IMR-90 (cell line): ENCODE data around the gene APOBEC3H. TPM values are rescaled to one million over a fixed set of nuclear protein-coding genes. Genes with fewer than 3 reads are reported as not detected.

Experiments used
- ATAC-seq: fragments of 200-7000 bp; cut with Tn5 transposase; 2 replicates; pipeline ENCODE4 v1.9.1; 2020; ENCODE audit warnings: low read depth, mild to moderate bottlenecking, moderate library complexity
- BruUV-seq: library from RNA; stranded (reverse); fragments of 400-500 nt; replicated peaks from 2 replicates; lab custom pipeline; 2021; lab: Mats Ljungman, UMichigan
- CTCF ChIA-PET: fragments of 300-600 bp; formaldehyde crosslinking; extraction: SDS; loops from one replicate; lab custom pipeline; 2021; ENCODE audit warnings: antibody characterized with exemption; lab: Yijun Ruan, JAX
- POLR2A ChIA-PET: fragments of 300-600 bp; sonication (Branson Sonifier 250); formaldehyde crosslinking; loops from one replicate; lab custom pipeline; 2022; ENCODE audit warnings: antibody characterized with exemption; ENCODE audit not compliant: unreplicated experiment; lab: Charles Lee
- DNase-seq: peaks from one replicate; pipeline ENCODE4 v3.0.0; 2013
- H2AFZ ChIP-seq: replicated peaks from 2 replicates; pipeline ENCODE3; 2013; ENCODE audit warnings: low read length, mild to moderate bottlenecking; ENCODE audit not compliant: poor library complexity
- H2AK5ac ChIP-seq: 2 replicates; pipeline ENCODE4 v1.6.1; 2013; ENCODE audit warnings: low read depth, low read length, inconsistent platforms
- H2AK9ac ChIP-seq: replicated peaks from 2 replicates; pipeline ENCODE3; 2013; ENCODE audit warnings: mild to moderate bottlenecking, low read depth, low read length, moderate library complexity; ENCODE audit not compliant: poor library complexity
- H2BK120ac ChIP-seq: 2 replicates; pipeline ENCODE4 v1.6.1; 2013; ENCODE audit warnings: low read depth, low read length, inconsistent platforms
- H2BK15ac ChIP-seq: 3 replicates; pipeline ENCODE4 v1.6.1; 2013; ENCODE audit warnings: low read depth, low read length, inconsistent platforms
- H2BK20ac ChIP-seq: 2 replicates; pipeline ENCODE4 v1.6.1; 2013; ENCODE audit warnings: low read depth, mild to moderate bottlenecking, inconsistent platforms, low read length, moderate library complexity
- H2BK5ac ChIP-seq: 2 replicates; pipeline ENCODE4 v1.6.1; 2013; ENCODE audit warnings: mild to moderate bottlenecking, low read depth, low read length, inconsistent platforms; ENCODE audit not compliant: poor library complexity, severe bottlenecking
- H3K14ac ChIP-seq: replicated peaks from 2 replicates; pipeline ENCODE4 v1.6.1; 2013; ENCODE audit warnings: low read depth, low read length, inconsistent platforms
- H3K18ac ChIP-seq: 2 replicates; pipeline ENCODE4 v1.6.1; 2013; ENCODE audit warnings: low read depth, low read length, control low read depth
- H3K23ac ChIP-seq: 2 replicates; pipeline ENCODE4 v1.6.1; 2013; ENCODE audit warnings: low read depth, low read length, inconsistent platforms
- H3K27ac ChIP-seq: 2 replicates; pipeline ENCODE4 v1.5.1; 2013; ENCODE audit warnings: mild to moderate bottlenecking, control low read depth, low read length; ENCODE audit not compliant: insufficient read depth
- H3K27me3 ChIP-seq: 2 replicates; pipeline ENCODE4 v1.6.1; 2013; ENCODE audit warnings: low read length; ENCODE audit not compliant: control insufficient read depth, insufficient read depth
- H3K36me3 ChIP-seq: 2 replicates; pipeline ENCODE4 v1.6.1; 2013; ENCODE audit warnings: low read length, mixed read lengths; ENCODE audit not compliant: control insufficient read depth, insufficient read depth
- H3K4ac ChIP-seq: 2 replicates; pipeline ENCODE4 v1.6.1; 2013; ENCODE audit warnings: low read depth, low read length, inconsistent platforms
- H3K4me1 ChIP-seq: 2 replicates; pipeline ENCODE4 v1.6.1; 2013; ENCODE audit warnings: low read length, mixed read lengths; ENCODE audit not compliant: control insufficient read depth, insufficient read depth
- H3K4me2 ChIP-seq: 2 replicates; pipeline ENCODE4 v1.6.1; 2013; ENCODE audit warnings: low read depth, mild to moderate bottlenecking, control low read depth, low read length, moderate library complexity
- H3K4me3 ChIP-seq: 2 replicates; pipeline ENCODE4 v1.5.1; 2013; ENCODE audit warnings: low read depth, mild to moderate bottlenecking, control low read depth, low read length, moderate library complexity; ENCODE audit not compliant: insufficient read depth
- H3K56ac ChIP-seq: 2 replicates; pipeline ENCODE4 v1.6.1; 2013; ENCODE audit warnings: low read length, inconsistent platforms; ENCODE audit not compliant: insufficient read depth; ENCODE audit errors: extremely low read depth
- H3K79me1 ChIP-seq, 2 experiments: 2 replicates each; pipeline ENCODE4 v1.6.1; 2013; ENCODE audit warnings: low read length in 2 of 2, inconsistent platforms in 1 of 2, low read depth in 1 of 2
- H3K9ac ChIP-seq: 2 replicates; pipeline ENCODE4 v1.6.1; 2013; ENCODE audit warnings: low read depth, low read length, control low read depth
- H3K9me1 ChIP-seq: 2 replicates; pipeline ENCODE4 v1.6.1; 2013; ENCODE audit warnings: low read length, inconsistent platforms; ENCODE audit not compliant: insufficient read depth
- H3K9me3 ChIP-seq: 2 replicates; pipeline ENCODE4 v1.6.1; 2013; ENCODE audit warnings: low read length; ENCODE audit not compliant: control insufficient read depth, insufficient read depth
- H4K20me1 ChIP-seq: 2 replicates; pipeline ENCODE4 v1.6.1; 2013; ENCODE audit warnings: low read length, inconsistent platforms; ENCODE audit not compliant: insufficient read depth
- H4K5ac ChIP-seq: 2 replicates; pipeline ENCODE4 v1.6.1; 2013; ENCODE audit warnings: mild to moderate bottlenecking, low read depth, low read length, control low read depth
- H4K8ac ChIP-seq, 2 experiments: 2 replicates each; pipeline ENCODE4 v1.6.1; 2013; ENCODE audit warnings: low read depth in 2 of 2, low read length in 2 of 2, control low read depth in 1 of 2, inconsistent platforms in 1 of 2
- H4K91ac ChIP-seq: 2 replicates; pipeline ENCODE4 v1.6.1; 2013; ENCODE audit warnings: low read depth, low read length, inconsistent platforms; ENCODE audit not compliant: insufficient read depth
- BHLHE40 ChIP-seq: fragments of 150-350 bp; IDR thresholded peaks from 2 replicates; pipeline ENCODE4 v1.6.1; 2016; ENCODE audit warnings: mild to moderate bottlenecking, low read depth, low read length
- CHD1 ChIP-seq: IDR thresholded peaks from 2 replicates; pipeline ENCODE4 v1.6.1; 2012; ENCODE audit warnings: low read depth, low read length, improper control_type of control experiment
- CTCF ChIP-seq: conservative IDR thresholded peaks from 2 replicates; pipeline ENCODE4 v1.5.1; 2012; ENCODE audit warnings: mild to moderate bottlenecking, low read depth, low read length, improper control_type of control experiment
- ELK1 ChIP-seq: fragments of 150-350 bp; IDR thresholded peaks from 2 replicates; pipeline ENCODE4 v1.6.1; 2016; ENCODE audit warnings: low read depth, mild to moderate bottlenecking, low read length, moderate library complexity, borderline replicate concordance
- MXI1 ChIP-seq: IDR thresholded peaks from 2 replicates; pipeline ENCODE4 v1.6.1; 2012; ENCODE audit warnings: low read depth, mild to moderate bottlenecking, low read length, moderate library complexity, borderline replicate concordance
- NFE2L2 ChIP-seq: fragments of 150-350 bp; IDR thresholded peaks from 2 replicates; pipeline ENCODE4 v1.6.1; 2016; ENCODE audit warnings: low read depth, mild to moderate bottlenecking, low read length
- RAD21 ChIP-seq: IDR thresholded peaks from 2 replicates; pipeline ENCODE4 v1.6.1; 2012; ENCODE audit warnings: low read length, improper control_type of control experiment
- RFX5 ChIP-seq: IDR thresholded peaks from 2 replicates; pipeline ENCODE4 v1.8.0; 2012; ENCODE audit warnings: low read depth, mild to moderate bottlenecking, low read length, moderate library complexity
- SMC3 ChIP-seq: fragments of 150-350 bp; IDR thresholded peaks from 2 replicates; pipeline ENCODE4 v1.6.1; 2016; ENCODE audit warnings: low read depth, mild to moderate bottlenecking, antibody characterized with exemption, low read length, moderate library complexity
- WGBS, 2 experiments: methylation state at CpG; one replicate each; pipeline versions ENCODE4 v1.1.5 to v1.1.7; 2013; ENCODE audit warnings: missing lambda C conversion rate in 2 of 2; ENCODE audit not compliant: insufficient read length in 1 of 2; ENCODE audit errors: extremely low coverage in 2 of 2; 5-methylcytosine and 5-hydroxymethylcytosine counted together
- dilution Hi-C: fragments of 300-500 bp; cut with HindIII; formaldehyde crosslinking; loops from one replicate; pipeline ENCODE4 v1.14.3; 2018; ENCODE audit warnings: low sequenced_read_pairs; ENCODE audit not compliant: unreplicated experiment
- in situ Hi-C: fragments of 300-500 bp; cut with MboI; formaldehyde crosslinking; loops from 3 replicates; pipeline ENCODE4 v1.14.3; 2019; ENCODE audit warnings: low sequenced_read_pairs, inconsistent platforms, mixed read lengths
- intact Hi-C: fragments of 100-400 bp; cut with micrococcal nuclease; formaldehyde crosslinking; loops from 2 replicates; pipeline ENCODE4 v1.10.0; 2022
- polyA plus RNA-seq, 3 experiments: library from polyadenylated mRNA; depleted of rRNA; stranded (reverse); fragments of >200 nt; gene quantifications; 2 replicates each; pipeline ENCODE4 v1.2.3, GENCODE V29; 2012; ENCODE audit warnings: low replicate concordance in 1 of 3
- total RNA-seq: library from RNA; depleted of rRNA; stranded (reverse); fragments of >200 nt; gene quantifications from 2 replicates; pipeline ENCODE4 v1.2.3, GENCODE V29; 2012

The APOBEC3H gene
- total and polyA plus RNA-seq, 2 of the 4 experiments (the other 2 are of a cell fraction) = 0.18 TPM; not detected in 1

GRCh38 chr22:39125622-39126021 lies 28.6 kb downstream of the APOBEC3H start:
- no peak overlapping the region for H3K56ac ChIP-seq

More at GRCh38 chr22:39125622-39126021, 28.6 kb downstream of the APOBEC3H start:
- intact Hi-C loops = no loop called here
- WGBS, 2 experiments = 86% methylated on average over 3 of the region's 5 CpGs; no CpG with 5 or more reads in 1 of the 2 experiments
- CTCF ChIA-PET = no interaction called here
- Histone ChIP-seq H2BK5ac (no peak overlapping the region), H3K27me3 (peaks cover 4% of the 10 kb centered on the region; the same call in 1 of the 2 replicates), H3K27ac (no peak overlapping the region), H4K5ac (no peak overlapping the region), H2AFZ (no peak overlapping the region), H2BK15ac (no peak overlapping the region), H3K18ac (no peak overlapping the region), H3K4me2 (no peak overlapping the region), H3K4me3 (no peak overlapping the region), H2BK20ac (no peak overlapping the region), H3K9ac (no peak overlapping the region), H3K36me3 (no peaks in the 10 kb centered on the region), H2AK9ac (no peak overlapping the region), H3K4me1 (no peaks in the 10 kb centered on the region), H3K79me1 (no peaks in the 10 kb centered on the region), H3K9me3 (no peaks in the 10 kb centered on the region), H3K14ac (no peak overlapping the region), H4K91ac (no peak overlapping the region), H2BK120ac (no peak overlapping the region), H3K9me1 (no peaks in the 10 kb centered on the region), H4K8ac (no peak overlapping the region), H3K4ac (no peak overlapping the region), H4K20me1 (no peaks in the 10 kb centered on the region), H3K23ac (no peak overlapping the region), H2AK5ac (no peak overlapping the region)
- no TSS peak for BruUV-seq
- in situ Hi-C loops = no loop called here
- no peak for DNase-seq
- POLR2A ChIA-PET = no interaction called here
- dilution Hi-C loops = no loop called here
- no peak for ATAC-seq
- no peak for TF ChIP-seq SMC3
- no peak for TF ChIP-seq RFX5
- TF ChIP-seq NFE2L2 = no peak
- no peak for TF ChIP-seq CTCF
- no peak for TF ChIP-seq BHLHE40
- no peak for TF ChIP-seq RAD21
- TF ChIP-seq CHD1 = no peak
- no peak for TF ChIP-seq ELK1
- TF ChIP-seq MXI1 = no peak
